Dedifferentiated amniotic fluid mesenchymal stem cell (primary cell): ENCODE measurements around the gene ROGDI.
"Not testable (repeated sequence)": the region's sequence is repeated elsewhere in the genome, so short reads cannot be mapped to it uniquely, and the experiment has no call there.

Experiments
- DNase-seq: peaks from one replicate; pipeline ENCODE4 v3.0.0-alpha.2; 2016; ENCODE audit errors: extremely low spot score

Gene ROGDI

GRCh38 chr16:4792951-4793513 is 9.4 kb downstream of the ROGDI start:
- no peak for DNase-seq

GRCh38 chr16:4790871-4791270 is 11.6 kb downstream of the ROGDI start:
- no peak for DNase-seq

- DNase-seq = no peak
These were observed 12.2 kb downstream of the ROGDI start for GRCh38 chr16:4790261-4790660.

- DNase-seq = no peak
These were observed 13.5 kb downstream of the ROGDI start for GRCh38 chr16:4788910-4789309.

GRCh38 chr16:4788489-4788889 is 13.9 kb downstream of the ROGDI start:
- no peak for DNase-seq

GRCh38 chr16:4787627-4788482 is 14.6 kb downstream of the ROGDI start, which contains the start of gene SEPTIN12:
Gene SEPTIN12, minus strand, starts transcription at chr16:4788345. Its CDS starts 700 bp downstream, at chr16:4787645.
- no peak for DNase-seq

- no peak for DNase-seq
These were observed 15.4 kb downstream of the ROGDI start for GRCh38 chr16:4787068-4787467.

GRCh38 chr16:4785758-4786433 is 16.5 kb downstream of the ROGDI start:
- DNase-seq = no peak

GRCh38 chr16:4784444-4784987 is 17.9 kb downstream of the ROGDI start:
- not testable (repeated sequence) for DNase-seq

GRCh38 chr16:4783951-4784336 is 18.5 kb downstream of the ROGDI start:
- no peak for DNase-seq

GRCh38 chr16:4783251-4783950 is 19.0 kb downstream of the ROGDI start:
- DNase-seq = no peak

GRCh38 chr16:4780235-4780634 is 22.2 kb downstream of the ROGDI start:
- no peak for DNase-seq

- DNase-seq = no peak
These were observed 24.4 kb downstream of the ROGDI start for GRCh38 chr16:4778050-4778392.

- no peak for DNase-seq
These were observed 24.9 kb downstream of the ROGDI start for GRCh38 chr16:4777339-4778049.

GRCh38 chr16:4776141-4776705 is 26.2 kb downstream of the ROGDI start:
- no peak for DNase-seq

- DNase-seq = no peak
These were observed 27.4 kb downstream of the ROGDI start for GRCh38 chr16:4775005-4775404.

- no peak for DNase-seq
These were observed 30.1 kb downstream of the ROGDI start for GRCh38 chr16:4772351-4772750.

- DNase-seq = no peak
These were observed 30.8 kb downstream of the ROGDI start for GRCh38 chr16:4771646-4772045.

- DNase-seq = no peak
These were observed 33.2 kb downstream of the ROGDI start for GRCh38 chr16:4769306-4769638.

- peak; percentile 96 for DNase-seq
These were observed 33.7 kb downstream of the ROGDI start for GRCh38 chr16:4768549-4769305.
